Measurements from ENCODE around the gene HSF2.

GRCh38 chr6:122416825-122417224, 17.4 kb downstream of the HSF2 start:
- TF ChIP-seq EP300 (IDR thresholded peaks at IDR 0.05): no peak
- no peak for TF ChIP-seq POLR2AphosphoS5 (IDR thresholded peaks at IDR 0.05)
- TF ChIP-seq CTCF (IDR thresholded peaks at IDR 0.05): no peak

Measured in esophagus muscularis mucosa (tissue), 4 donors.